ENCODE data around the gene LARP4B.

The LARP4B gene

DNA sequence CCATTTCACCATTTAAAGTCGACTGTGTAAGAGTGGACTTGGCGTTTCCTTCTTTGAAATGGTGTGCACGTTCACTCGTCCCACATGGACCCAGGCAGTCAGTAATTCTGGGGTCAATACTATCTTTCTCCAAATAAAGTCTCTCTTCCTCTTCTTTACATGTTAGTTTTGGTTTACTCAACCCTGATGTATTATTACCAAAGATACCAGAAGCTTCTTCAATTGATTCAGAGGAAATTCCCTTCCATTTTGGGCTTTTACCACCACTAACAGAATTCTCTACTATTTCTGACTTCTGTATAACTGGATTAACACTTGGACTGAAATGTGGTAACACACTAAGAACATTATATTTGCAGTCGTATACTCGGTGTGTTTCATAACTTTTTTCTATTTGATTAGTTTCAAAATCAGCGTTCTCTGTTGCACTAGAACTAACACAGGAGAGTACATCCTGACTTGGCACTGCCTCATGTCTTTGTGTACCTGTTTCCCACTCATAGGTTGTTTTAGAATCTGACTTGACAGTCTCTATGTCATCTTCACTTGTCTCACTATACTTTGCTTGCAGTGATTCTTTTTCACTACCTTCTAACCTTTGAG lies 60.8 kb downstream of the LARP4B start:
- Histone ChIP-seq H3K4me3 (ENCODE audit: low read depth, low read length) (no peak overlapping the region), H3K27ac (ENCODE audit: extremely low read depth, low read depth, low read length) (no peak overlapping the region), H3K36me3 (ENCODE audit: control insufficient read depth in 2 of 2, insufficient read depth in 1 of 2, low read length in 2 of 2) (peaks cover 0 to 77% of the 10 kb centered on the region in 2 experiments; a peak in 1 of 3 replicates), H3K9me3 (ENCODE audit: control insufficient read depth, insufficient read depth, low read depth, low read length) (no peaks in the 10 kb centered on the region), H3K4me1 (ENCODE audit: control insufficient read depth, insufficient read depth, low read length) (no peaks in the 10 kb centered on the region)
- TF ChIP-seq ZNF221 (tag by site-specific recombination; IDR thresholded peaks at IDR 0.05; ENCODE audit: borderline replicate concordance), result no peak
- no peak for TF ChIP-seq ZNF610 (tag by site-specific recombination; IDR thresholded peaks at IDR 0.05; ENCODE audit: borderline replicate concordance)
- no peak for TF ChIP-seq OVOL3 (tag by site-specific recombination; IDR thresholded peaks at IDR 0.05)
- TF ChIP-seq ZNF785 (tag by site-specific recombination; IDR thresholded peaks at IDR 0.05), result no peak
- TF ChIP-seq ZBTB48 (tag by site-specific recombination; IDR thresholded peaks at IDR 0.05), result no peak
- no peak for TF ChIP-seq ZNF121 (tag by site-specific recombination; IDR thresholded peaks at IDR 0.05)
- no peak for TF ChIP-seq ZNF473 (tag by site-specific recombination; IDR thresholded peaks at IDR 0.05)
- TF ChIP-seq ZFP37 (tag by site-specific recombination; IDR thresholded peaks at IDR 0.05), result no peak
- TF ChIP-seq ZFP69B (tag by site-specific recombination; IDR thresholded peaks at IDR 0.05), result no peak
- TF ChIP-seq, protein P1, sequence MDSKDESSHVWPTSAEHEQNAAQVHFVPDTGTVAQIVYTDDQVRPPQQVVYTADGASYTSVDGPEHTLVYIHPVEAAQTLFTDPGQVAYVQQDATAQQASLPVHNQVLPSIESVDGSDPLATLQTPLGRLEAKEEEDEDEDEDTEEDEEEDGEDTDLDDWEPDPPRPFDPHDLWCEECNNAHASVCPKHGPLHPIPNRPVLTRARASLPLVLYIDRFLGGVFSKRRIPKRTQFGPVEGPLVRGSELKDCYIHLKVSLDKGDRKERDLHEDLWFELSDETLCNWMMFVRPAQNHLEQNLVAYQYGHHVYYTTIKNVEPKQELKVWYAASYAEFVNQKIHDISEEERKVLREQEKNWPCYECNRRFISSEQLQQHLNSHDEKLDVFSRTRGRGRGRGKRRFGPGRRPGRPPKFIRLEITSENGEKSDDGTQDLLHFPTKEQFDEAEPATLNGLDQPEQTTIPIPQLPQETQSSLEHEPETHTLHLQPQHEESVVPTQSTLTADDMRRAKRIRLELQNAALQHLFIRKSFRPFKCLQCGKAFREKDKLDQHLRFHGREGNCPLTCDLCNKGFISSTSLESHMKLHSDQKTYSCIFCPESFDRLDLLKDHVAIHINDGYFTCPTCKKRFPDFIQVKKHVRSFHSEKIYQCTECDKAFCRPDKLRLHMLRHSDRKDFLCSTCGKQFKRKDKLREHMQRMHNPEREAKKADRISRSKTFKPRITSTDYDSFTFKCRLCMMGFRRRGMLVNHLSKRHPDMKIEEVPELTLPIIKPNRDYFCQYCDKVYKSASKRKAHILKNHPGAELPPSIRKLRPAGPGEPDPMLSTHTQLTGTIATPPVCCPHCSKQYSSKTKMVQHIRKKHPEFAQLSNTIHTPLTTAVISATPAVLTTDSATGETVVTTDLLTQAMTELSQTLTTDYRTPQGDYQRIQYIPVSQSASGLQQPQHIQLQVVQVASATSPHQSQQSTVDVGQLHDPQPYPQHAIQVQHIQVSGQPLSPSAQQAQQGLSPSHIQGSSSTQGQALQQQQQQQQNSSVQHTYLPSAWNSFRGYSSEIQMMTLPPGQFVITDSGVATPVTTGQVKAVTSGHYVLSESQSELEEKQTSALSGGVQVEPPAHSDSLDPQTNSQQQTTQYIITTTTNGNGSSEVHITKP (tag by site-specific recombination; IDR thresholded peaks at IDR 0.05), result no peak
- TF ChIP-seq, protein P2, sequence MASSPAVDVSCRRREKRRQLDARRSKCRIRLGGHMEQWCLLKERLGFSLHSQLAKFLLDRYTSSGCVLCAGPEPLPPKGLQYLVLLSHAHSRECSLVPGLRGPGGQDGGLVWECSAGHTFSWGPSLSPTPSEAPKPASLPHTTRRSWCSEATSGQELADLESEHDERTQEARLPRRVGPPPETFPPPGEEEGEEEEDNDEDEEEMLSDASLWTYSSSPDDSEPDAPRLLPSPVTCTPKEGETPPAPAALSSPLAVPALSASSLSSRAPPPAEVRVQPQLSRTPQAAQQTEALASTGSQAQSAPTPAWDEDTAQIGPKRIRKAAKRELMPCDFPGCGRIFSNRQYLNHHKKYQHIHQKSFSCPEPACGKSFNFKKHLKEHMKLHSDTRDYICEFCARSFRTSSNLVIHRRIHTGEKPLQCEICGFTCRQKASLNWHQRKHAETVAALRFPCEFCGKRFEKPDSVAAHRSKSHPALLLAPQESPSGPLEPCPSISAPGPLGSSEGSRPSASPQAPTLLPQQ (tag by site-specific recombination; IDR thresholded peaks at IDR 0.05), result no peak
- TF ChIP-seq ZEB2 (tag by site-specific recombination; IDR thresholded peaks at IDR 0.05), result no peak
- TF ChIP-seq ZNF140 (tag by site-specific recombination; IDR thresholded peaks at IDR 0.05), result no peak
- no peak for TF ChIP-seq ZNF677 (tag by site-specific recombination; IDR thresholded peaks at IDR 0.05)
- no peak for TF ChIP-seq ZNF747 (tag by site-specific recombination; IDR thresholded peaks at IDR 0.05)
- no peak for TF ChIP-seq ZNF416 (tag by site-specific recombination; IDR thresholded peaks at IDR 0.05)
- TF ChIP-seq ZNF138 (tag by site-specific recombination; IDR thresholded peaks at IDR 0.05; ENCODE audit: borderline replicate concordance), result no peak
- no peak for TF ChIP-seq ZNF501 (tag by site-specific recombination; IDR thresholded peaks at IDR 0.05)
- ChIA-PET CTCF (interaction anchor here (0.6 kb wide), 1 partner anchor 391 kb away, joined by 4 read pairs; no protein-coding TSS in a partner anchor), POLR2A (no interaction called here)

- ChIA-PET CTCF (no interaction called here), POLR2A (no interaction called here)
- Histone ChIP-seq H3K9me3 (ENCODE audit: control insufficient read depth, insufficient read depth, low read depth, low read length) (no peaks in the 10 kb centered on the region), H3K4me3 (ENCODE audit: low read depth, low read length) (no peak overlapping the region), H3K36me3 (ENCODE audit: control insufficient read depth in 2 of 2, insufficient read depth in 1 of 2, low read length in 2 of 2) (peaks cover 6 to 81% of the 10 kb centered on the region in 2 experiments; a peak in 2 of 3 replicates), H3K4me1 (ENCODE audit: control insufficient read depth, insufficient read depth, low read length) (no peaks in the 10 kb centered on the region), H3K27ac (ENCODE audit: extremely low read depth, low read depth, low read length) (no peak overlapping the region)
- TF ChIP-seq ZNF112 (tag by site-specific recombination; IDR thresholded peaks at IDR 0.05) (no peak), TRIM28 (IDR thresholded peaks at IDR 0.05; ENCODE audit: borderline replicate concordance, low read length) (no peak), ZNF624 (tag by site-specific recombination; IDR thresholded peaks at IDR 0.05) (no peak), ZNF23 (tag by site-specific recombination; IDR thresholded peaks at IDR 0.05; ENCODE audit: borderline replicate concordance) (no peak), FEZF1 (tag by site-specific recombination; IDR thresholded peaks at IDR 0.05) (no peak), ZNF677 (tag by site-specific recombination; IDR thresholded peaks at IDR 0.05) (no peak), ZNF596 (tag by site-specific recombination; IDR thresholded peaks at IDR 0.05) (no peak)
- TF ChIP-seq, protein P3, sequence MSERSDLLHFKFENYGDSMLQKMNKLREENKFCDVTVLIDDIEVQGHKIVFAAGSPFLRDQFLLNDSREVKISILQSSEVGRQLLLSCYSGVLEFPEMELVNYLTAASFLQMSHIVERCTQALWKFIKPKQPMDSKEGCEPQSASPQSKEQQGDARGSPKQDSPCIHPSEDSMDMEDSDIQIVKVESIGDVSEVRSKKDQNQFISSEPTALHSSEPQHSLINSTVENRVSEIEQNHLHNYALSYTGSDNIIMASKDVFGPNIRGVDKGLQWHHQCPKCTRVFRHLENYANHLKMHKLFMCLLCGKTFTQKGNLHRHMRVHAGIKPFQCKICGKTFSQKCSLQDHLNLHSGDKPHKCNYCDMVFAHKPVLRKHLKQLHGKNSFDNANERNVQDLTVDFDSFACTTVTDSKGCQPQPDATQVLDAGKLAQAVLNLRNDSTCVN (tag by site-specific recombination; optimal IDR thresholded peaks at IDR 0.05), result no peak
These were observed 62.3 kb downstream of the LARP4B start for GRCh38 chr10:869171-869570.
